Stomach (tissue), 9 donors: Measurements from ENCODE around the gene ATP11A. TPM values are rescaled to one million over a fixed set of nuclear protein-coding genes. Genes with fewer than 3 reads are reported as not detected.
A peak's percentile ranks its signal among the peaks of the same experiment; 100 is the strongest.

ENCODE experiments used
- DNase-seq, 2 donors: peaks; one replicate each; pipeline versions ENCODE4 v3.0.0 to v3.0.0-alpha.2; 2013 to 2019
- H3K27ac ChIP-seq, 5 donors: fragments of 200-600 bp in 4 of 5; sonication (generic) in 4 of 5; one replicate each; pipeline ENCODE4 v1.5.1; 2013 to 2019; ENCODE audit warnings: mild to moderate bottlenecking in 1 of 5, moderate library complexity in 1 of 5
- H3K27me3 ChIP-seq, 3 donors: fragments of 200-600 bp; sonication (generic); one replicate each; pipeline ENCODE4 v1.5.1; 2017 to 2019; ENCODE audit warnings: mixed run types in 1 of 3
- H3K36me3 ChIP-seq, 4 donors: fragments of 200-600 bp; sonication (generic); 1 replicate in 3 of 4; 2 replicates in 1 of 4; pipeline ENCODE4 v1.5.1; 2016 to 2019
- H3K4me1 ChIP-seq, 4 donors: fragments of 200-600 bp; sonication (generic); one replicate each; pipeline ENCODE4 v1.5.1; 2016 to 2019
- H3K4me3 ChIP-seq, 4 donors: fragments of 200-600 bp; sonication (generic) in 3 of 4; one replicate each; pipeline ENCODE4 v1.5.1; 2016 to 2019; ENCODE audit warnings: mild to moderate bottlenecking in 1 of 4
- H3K9me3 ChIP-seq, 4 donors: fragments of 200-600 bp; sonication (generic); one replicate each; pipeline ENCODE4 v1.5.1; 2016 to 2019
- EP300 ChIP-seq: sonication (generic); formaldehyde crosslinking; IDR thresholded peaks from one replicate; pipeline ENCODE4 v1.6.1; 2017; ENCODE audit warnings: antibody characterized with exemption
- POLR2A ChIP-seq, 4 donors: fragments of 450-650 bp; IDR thresholded peaks; one replicate each; pipeline ENCODE4 v1.6.1; 2016; ENCODE audit warnings: antibody characterized with exemption in 4 of 4, control low read depth in 2 of 4, mild to moderate bottlenecking in 1 of 4, moderate library complexity in 1 of 4
- POLR2AphosphoS5 ChIP-seq, 3 donors: sonication (generic); formaldehyde crosslinking; IDR thresholded peaks; one replicate each; pipeline ENCODE4 v1.6.1; 2016; ENCODE audit warnings: antibody characterized with exemption in 3 of 3
- WGBS, 5 donors: extraction: QIAGEN DNeasy Blood & Tissue Kit in 3 of 5; methylation state at CpG; one replicate each; pipeline versions ENCODE4 v1.1.5 to v1.1.7; 2013 to 2018; 5-methylcytosine and 5-hydroxymethylcytosine counted together
- intact Hi-C: fragments of 100-400 bp; cut with DNase I; formaldehyde crosslinking; loops from one replicate; pipeline ENCODE4 v1.15.1; 2023; ENCODE audit warnings: low total_unique reads
- polyA plus RNA-seq, 3 donors: library from polyadenylated mRNA; stranded (reverse); fragments of 200-250 nt; gene quantifications; one replicate each; pipeline ENCODE4 v1.2.3, GENCODE V29; 2013
- total RNA-seq, 5 donors: library from RNA; depleted of rRNA; stranded (reverse); fragments of >200 nt; gene quantifications; one replicate each; pipeline versions ENCODE4 v1.1.0 to v1.2.3, GENCODE V29; 2014 to 2016
- TF ChIP-seq, protein P1 (sequence below), 7 experiments: fragments of 450-650 bp in 4 of 7; fragments of 200-600 bp in 3 of 7; sonication (generic) in 3 of 7; IDR thresholded peaks; one replicate each; pipeline ENCODE4 v1.5.1; 2016 to 2019; ENCODE audit warnings: antibody characterized with exemption in 7 of 7, control low read depth in 2 of 7, mild to moderate bottlenecking in 1 of 7
- donor health status: healthy with polysubstance abuse.
- donor health status: Bipolar disorder and iron deficiency.
- donor health status: healthy.

ATP11A gene
- total and polyA plus RNA-seq, 8 donors, result 1.1 to 70.9 (median 12.3) TPM

DNA sequence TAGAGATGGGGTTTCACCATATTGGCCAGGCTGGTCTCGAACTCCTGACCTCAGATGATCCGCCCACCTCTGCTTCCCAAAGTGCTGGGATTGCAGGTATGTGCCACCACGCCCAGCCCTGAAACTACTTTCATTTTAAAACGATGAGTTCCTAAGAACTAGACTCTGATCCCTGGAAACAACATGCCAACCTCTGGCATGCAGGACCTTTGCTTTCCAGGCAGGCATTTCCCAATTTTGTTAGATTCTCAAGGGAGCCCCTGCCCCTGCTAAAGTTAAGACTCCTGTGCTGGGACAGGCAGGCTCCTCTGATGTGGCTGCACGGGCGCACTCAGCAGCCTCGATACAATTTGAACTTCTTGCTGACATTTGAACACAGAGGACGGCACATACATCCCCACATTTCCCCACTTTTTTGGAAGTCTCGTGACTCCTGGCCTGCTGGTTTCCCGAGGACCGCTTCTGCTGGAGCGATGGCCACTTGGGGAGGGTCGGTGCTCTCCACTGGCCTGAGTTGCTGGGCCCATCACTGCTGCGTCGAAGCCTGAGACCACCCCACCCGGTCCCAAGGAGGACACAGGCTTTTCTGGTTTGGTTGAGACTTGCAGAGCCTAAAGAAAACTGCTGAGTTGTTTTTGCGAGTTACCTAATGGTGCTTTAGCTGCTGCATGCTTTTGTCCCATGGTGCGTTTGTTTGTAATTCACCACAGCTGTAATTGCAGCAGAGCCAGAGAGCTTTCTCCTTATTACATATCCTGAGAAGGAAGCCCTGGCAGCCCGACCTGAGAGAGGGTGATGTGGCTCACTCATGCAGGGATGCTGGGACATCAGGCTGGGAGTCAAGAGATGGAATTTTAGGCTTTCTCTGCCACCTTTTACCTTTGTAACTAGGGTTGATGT is 8.2 kb downstream of the ATP11A start:
- TF ChIP-seq POLR2A (IDR thresholded peaks at IDR 0.05) (no peak), POLR2AphosphoS5 (IDR thresholded peaks at IDR 0.05) (no peak), EP300 (no peak)
- TF ChIP-seq, protein P1, sequence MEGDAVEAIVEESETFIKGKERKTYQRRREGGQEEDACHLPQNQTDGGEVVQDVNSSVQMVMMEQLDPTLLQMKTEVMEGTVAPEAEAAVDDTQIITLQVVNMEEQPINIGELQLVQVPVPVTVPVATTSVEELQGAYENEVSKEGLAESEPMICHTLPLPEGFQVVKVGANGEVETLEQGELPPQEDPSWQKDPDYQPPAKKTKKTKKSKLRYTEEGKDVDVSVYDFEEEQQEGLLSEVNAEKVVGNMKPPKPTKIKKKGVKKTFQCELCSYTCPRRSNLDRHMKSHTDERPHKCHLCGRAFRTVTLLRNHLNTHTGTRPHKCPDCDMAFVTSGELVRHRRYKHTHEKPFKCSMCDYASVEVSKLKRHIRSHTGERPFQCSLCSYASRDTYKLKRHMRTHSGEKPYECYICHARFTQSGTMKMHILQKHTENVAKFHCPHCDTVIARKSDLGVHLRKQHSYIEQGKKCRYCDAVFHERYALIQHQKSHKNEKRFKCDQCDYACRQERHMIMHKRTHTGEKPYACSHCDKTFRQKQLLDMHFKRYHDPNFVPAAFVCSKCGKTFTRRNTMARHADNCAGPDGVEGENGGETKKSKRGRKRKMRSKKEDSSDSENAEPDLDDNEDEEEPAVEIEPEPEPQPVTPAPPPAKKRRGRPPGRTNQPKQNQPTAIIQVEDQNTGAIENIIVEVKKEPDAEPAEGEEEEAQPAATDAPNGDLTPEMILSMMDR (IDR thresholded peaks at IDR 0.05), result no peak
- intact Hi-C loops, result no loop called here
- peak in 1 of 2 donors; percentile 22 for DNase-seq
- Histone ChIP-seq H3K27ac (no peak overlapping the region), H3K4me1 (peaks cover 7 to 48% (median 20%) of the 10 kb centered on the region in 4 donors), H3K4me3 (no peak overlapping the region), H3K27me3 (no peaks in the 10 kb centered on the region), H3K36me3 (peaks cover 0 to 7% (median 5%) of the 10 kb centered on the region in 4 donors), H3K9me3 (no peaks in the 10 kb centered on the region)
- WGBS, 5 donors, result 71 to 76% (median 72%) methylated on average over 19 of the region's 19 CpGs

DNA sequence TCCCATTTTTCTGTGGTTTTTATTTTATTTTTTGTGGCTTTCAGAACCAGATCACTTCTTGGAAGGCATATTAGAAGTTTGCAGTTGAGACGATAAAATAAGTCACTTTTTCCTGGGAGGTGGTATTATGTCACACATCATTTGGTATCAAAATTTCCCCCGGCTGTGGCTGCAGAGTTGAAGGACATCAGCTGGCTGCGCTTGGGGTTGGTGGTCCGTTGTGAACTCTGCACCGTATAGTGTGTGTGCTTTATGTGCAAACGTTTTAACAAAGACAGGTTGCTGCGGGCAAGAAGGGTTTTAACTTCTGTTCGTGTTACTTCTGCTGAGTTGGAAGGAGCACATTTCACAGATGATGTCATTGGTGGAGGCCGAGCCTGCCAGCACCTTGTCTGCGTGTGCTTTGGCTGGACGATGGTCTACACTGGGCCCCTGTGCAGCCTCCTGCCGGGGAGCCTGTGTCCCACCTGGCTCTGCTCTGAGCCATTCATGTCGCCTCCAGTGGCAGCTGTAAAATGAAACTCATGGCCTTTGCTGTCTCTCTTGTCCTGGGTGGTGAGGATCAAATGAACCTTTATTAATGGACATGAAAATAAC is 9.6 kb downstream of the ATP11A start:
- H3K27me3 ChIP-seq, result no peaks in the 10 kb centered on the region

DNA sequence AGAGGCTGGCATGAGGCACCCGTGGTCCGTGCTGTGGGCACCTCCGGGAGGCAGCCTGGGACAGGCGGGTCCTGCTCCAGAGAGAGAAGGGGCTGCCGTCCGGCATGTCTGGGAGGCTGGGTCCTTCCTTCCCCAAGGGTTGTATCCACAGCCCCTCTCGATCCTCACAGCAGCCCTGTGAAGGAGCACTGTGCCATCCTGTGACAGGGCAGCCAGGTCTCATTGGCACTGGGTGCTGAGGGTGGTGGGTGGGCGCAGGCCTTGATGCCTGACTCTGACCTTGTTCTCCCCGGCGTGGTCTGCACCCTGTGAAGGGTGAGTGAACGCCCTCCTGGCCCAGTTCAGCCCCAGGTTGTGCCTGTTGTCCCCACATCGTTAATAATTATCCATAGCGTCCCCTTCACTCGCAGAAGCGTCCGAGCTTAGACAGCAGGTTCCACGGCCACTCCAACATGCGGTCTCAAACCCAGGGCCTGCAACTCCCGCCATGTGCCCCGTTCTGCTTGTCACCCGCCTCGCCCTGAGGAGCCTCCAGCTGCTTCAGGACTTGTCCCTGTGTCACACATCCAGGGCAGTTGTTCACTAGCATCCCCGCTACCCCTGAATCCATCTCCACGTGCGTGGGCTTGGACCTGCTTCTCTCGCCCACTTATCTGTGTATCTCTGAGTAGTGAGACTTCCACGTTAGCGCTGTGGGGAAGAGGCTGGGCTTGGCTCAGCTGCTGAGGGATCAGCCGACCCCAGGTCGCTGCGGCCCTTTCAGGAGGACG is 10.6 kb downstream of the ATP11A start:
- no peaks in the 10 kb centered on the region for H3K27me3 ChIP-seq
- peaks cover 4 to 43% (median 12%) of the 10 kb centered on the region in 4 donors for H3K4me1 ChIP-seq
- H3K4me3 ChIP-seq, result no peak overlapping the region
- DNase-seq, result peak in 1 of 2 donors; percentile 19
- no peak for TF ChIP-seq EP300
- TF ChIP-seq POLR2AphosphoS5 (IDR thresholded peaks at IDR 0.05), result no peak
- TF ChIP-seq POLR2A (IDR thresholded peaks at IDR 0.05), result no peak
- TF ChIP-seq, protein P1 (IDR thresholded peaks at IDR 0.05), result no peak
- intact Hi-C loops, result no loop called here
- no peak overlapping the region for H3K27ac ChIP-seq
- WGBS, 5 donors, result 81 to 93% (median 84%) methylated on average over 26 to 32 of the region's 32 CpGs
- no peaks in the 10 kb centered on the region for H3K9me3 ChIP-seq
- peaks cover 0 to 7% (median 5%) of the 10 kb centered on the region in 4 donors for H3K36me3 ChIP-seq

More for the DNA sequence above, 9.6 kb downstream of the ATP11A start:
- H3K27ac ChIP-seq, result no peak overlapping the region
- WGBS, 5 donors, result 81 to 88% (median 85%) methylated on average over 13 of the region's 13 CpGs
- H3K4me3 ChIP-seq, result no peak overlapping the region
- peak in 1 of 2 donors; percentile 18 for DNase-seq
- no peak for TF ChIP-seq EP300
- no peak for TF ChIP-seq POLR2A (IDR thresholded peaks at IDR 0.05)
- TF ChIP-seq, protein P1 (IDR thresholded peaks at IDR 0.05), result no peak
- no peak for TF ChIP-seq POLR2AphosphoS5 (IDR thresholded peaks at IDR 0.05)
- H3K9me3 ChIP-seq, result no peaks in the 10 kb centered on the region
- H3K4me1 ChIP-seq, result peaks cover 7 to 42% (median 12%) of the 10 kb centered on the region in 4 donors
- intact Hi-C loops, result no loop called here
- peaks cover 0 to 7% (median 5%) of the 10 kb centered on the region in 4 donors for H3K36me3 ChIP-seq
